WI38 (cell line): ENCODE results near the gene ADRB2.

ENCODE experiments used
- H3K4me3 ChIP-seq: 2 replicates; pipeline ENCODE4 v1.5.1; 2011; ENCODE audit warnings: low read depth, mild to moderate bottlenecking, control low read depth, low read length
- TF ChIP-seq, protein P1 (sequence below): IDR thresholded peaks from 2 replicates; pipeline ENCODE4 v1.5.1; 2012; ENCODE audit warnings: low read depth, mild to moderate bottlenecking, control low read depth, low read length

The ADRB2 gene

DNA sequence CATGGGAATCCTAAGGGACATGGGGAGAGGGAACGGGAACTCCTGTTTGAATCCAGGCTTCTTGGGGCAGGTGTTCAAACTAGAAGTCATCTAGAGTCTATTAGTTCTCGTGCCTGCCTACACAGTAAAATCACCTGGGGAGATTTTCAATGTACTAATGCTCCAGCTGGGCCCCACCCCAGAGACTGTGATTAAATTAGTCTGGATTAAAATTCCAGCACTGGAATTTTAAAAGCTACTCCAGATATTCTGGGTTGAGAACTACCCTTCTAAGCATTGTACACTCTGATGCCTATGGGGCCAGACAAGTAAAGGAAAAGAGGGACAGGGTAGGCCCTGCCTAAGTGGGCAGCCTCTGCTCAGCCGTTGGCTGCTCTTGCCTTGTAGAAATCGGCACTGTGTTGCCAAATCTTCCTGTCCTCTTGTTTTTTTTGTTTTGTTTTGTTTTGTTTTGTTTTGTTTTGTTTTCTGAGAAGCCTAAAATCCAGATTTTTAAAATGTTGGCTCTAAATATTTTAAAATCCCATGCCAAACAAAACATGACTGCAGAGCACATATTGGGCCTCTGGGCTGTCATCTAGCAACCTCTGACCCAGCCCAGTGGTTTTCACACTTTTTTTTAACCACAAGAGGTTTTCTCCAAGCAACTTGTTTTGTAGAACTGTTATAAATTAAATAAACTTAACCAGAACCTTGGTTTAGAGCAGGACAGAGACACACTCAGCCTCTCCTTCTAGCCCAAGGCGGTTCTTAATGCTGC lies 29.0 kb downstream of the ADRB2 start:
- H3K4me3 ChIP-seq, result no peak overlapping the region

DNA sequence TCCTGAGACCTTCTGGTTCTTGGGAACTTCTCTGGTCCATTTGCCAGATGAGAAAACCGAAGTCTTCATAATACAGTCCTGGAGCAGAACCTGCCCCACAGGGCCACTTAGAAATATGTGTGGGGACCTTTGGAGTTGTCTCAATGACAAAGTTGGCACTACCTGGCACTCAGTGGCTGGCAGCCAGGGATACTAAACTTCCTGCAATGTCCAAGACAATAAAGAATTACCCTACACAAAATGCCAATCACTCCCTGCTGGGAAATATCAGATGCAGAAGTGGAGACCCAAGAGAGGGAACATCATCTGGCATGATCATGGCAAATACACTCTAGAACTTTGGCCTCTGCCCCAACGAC lies 29.6 kb downstream of the ADRB2 start:
- TF ChIP-seq, protein P1, sequence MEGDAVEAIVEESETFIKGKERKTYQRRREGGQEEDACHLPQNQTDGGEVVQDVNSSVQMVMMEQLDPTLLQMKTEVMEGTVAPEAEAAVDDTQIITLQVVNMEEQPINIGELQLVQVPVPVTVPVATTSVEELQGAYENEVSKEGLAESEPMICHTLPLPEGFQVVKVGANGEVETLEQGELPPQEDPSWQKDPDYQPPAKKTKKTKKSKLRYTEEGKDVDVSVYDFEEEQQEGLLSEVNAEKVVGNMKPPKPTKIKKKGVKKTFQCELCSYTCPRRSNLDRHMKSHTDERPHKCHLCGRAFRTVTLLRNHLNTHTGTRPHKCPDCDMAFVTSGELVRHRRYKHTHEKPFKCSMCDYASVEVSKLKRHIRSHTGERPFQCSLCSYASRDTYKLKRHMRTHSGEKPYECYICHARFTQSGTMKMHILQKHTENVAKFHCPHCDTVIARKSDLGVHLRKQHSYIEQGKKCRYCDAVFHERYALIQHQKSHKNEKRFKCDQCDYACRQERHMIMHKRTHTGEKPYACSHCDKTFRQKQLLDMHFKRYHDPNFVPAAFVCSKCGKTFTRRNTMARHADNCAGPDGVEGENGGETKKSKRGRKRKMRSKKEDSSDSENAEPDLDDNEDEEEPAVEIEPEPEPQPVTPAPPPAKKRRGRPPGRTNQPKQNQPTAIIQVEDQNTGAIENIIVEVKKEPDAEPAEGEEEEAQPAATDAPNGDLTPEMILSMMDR, result no peak

More for the DNA sequence above, 29.0 kb downstream of the ADRB2 start:
- TF ChIP-seq, protein P1, result no peak

GRCh38 chr5:148856424-148856823 lies 30.0 kb downstream of the ADRB2 start:
- H3K4me3 ChIP-seq, result no peak overlapping the region
- TF ChIP-seq, protein P1, result no peak

More for the DNA sequence above, 29.6 kb downstream of the ADRB2 start:
- no peak overlapping the region for H3K4me3 ChIP-seq

DNA sequence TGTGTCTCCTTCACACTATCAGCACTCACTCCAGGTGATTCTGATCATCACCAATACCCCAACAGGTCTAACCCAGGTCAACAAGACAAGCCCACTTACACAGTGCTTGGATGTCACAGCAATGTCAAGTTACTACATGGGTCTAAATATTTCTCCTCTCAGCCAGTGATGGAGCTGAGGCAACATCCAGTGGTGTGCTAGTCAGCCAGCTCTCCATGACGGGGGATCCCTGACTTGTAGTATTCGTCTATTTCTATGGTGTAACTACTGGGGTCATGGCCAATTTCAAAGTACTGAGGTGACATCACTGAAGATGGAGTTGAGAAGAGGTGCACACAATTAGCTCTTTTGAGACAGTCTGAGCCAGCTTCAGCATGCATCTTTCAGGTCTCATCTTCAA lies 31.1 kb downstream of the ADRB2 start:
- H3K4me3 ChIP-seq, result no peak overlapping the region

DNA sequence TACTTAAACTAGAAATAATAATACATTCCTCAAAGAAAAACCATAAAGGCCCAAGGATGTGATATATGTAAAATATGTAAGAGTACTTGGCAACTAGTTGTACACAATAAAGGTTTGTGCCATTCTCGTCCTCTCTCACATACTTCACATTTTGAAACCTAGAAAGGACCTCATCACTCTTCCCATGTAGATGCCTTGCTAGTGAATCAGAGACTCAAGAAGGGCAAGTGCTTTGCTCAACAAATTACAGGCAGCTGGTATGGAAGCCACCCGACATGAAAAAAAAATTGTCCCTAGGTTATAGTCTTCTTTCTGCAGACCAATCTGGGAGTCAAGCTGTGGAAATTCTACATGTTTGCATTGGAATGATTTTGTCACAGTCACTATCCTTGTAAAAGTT lies 31.7 kb downstream of the ADRB2 start:
- TF ChIP-seq, protein P1, result no peak
- no peak overlapping the region for H3K4me3 ChIP-seq

More for the DNA sequence above, 31.1 kb downstream of the ADRB2 start:
- TF ChIP-seq, protein P1, result no peak

- TF ChIP-seq, protein P1, result no peak
- no peak overlapping the region for H3K4me3 ChIP-seq
Measured at GRCh38 chr5:148858547-148858946, 32.1 kb downstream of the ADRB2 start.

DNA sequence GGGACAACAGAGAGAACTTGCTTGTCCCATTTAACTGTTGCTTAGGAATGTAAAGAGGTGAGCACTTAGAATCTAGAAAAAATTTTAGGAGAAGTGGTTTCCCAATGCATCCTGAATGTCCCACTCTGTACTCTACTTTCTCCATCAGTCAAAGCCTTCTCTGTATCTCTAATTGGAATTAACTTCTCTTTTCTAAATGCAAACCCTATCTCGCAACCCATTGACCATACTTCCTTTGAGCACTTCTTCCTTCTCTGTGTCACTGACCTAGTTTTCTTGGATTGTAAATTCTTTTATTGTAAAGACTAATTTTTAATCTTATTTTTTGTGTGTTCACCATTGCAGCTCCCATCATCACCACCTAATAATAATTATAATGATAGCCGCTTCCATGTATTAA lies 33.3 kb downstream of the ADRB2 start:
- TF ChIP-seq, protein P1, result no peak
- H3K4me3 ChIP-seq, result no peak overlapping the region
